ENCODE measurements around the gene SLC6A13.

SLC6A13 gene

GRCh38 chr12:179885-180284 is 82.8 kb downstream of the SLC6A13 start:
- Mint-ChIP-seq H3K4me1 (ENCODE audit: low read depth in 2 of 2) (peaks cover 7 to 11% of the 10 kb centered on the region in 2 donors), H3K4me3 (peak overlapping the region in 1 of 2 donors; percentile 28), H3K36me3 (ENCODE audit: insufficient read depth) (peaks cover 2% of the 10 kb centered on the region), H3K27ac (peak overlapping the region in 1 of 2 donors; percentile 11), H3K27me3 (peaks cover 31 to 69% of the 10 kb centered on the region in 2 donors), H3K9me3 (no peaks in the 10 kb centered on the region)
- DNase-seq (no peak), ATAC-seq (replicated peaks) (no peak)

GRCh38 chr12:179131-179884 is 83.3 kb downstream of the SLC6A13 start:
- peaks cover 7 to 9% of the 10 kb centered on the region in 2 donors for H3K4me1 Mint-ChIP-seq (ENCODE audit: low read depth in 2 of 2)
- no peak for DNase-seq
- H3K36me3 Mint-ChIP-seq (ENCODE audit: insufficient read depth): peaks cover 2% of the 10 kb centered on the region
- no peak overlapping the region for H3K27ac Mint-ChIP-seq
- H3K27me3 Mint-ChIP-seq: peaks cover 29 to 68% of the 10 kb centered on the region in 2 donors
- no peaks in the 10 kb centered on the region for H3K9me3 Mint-ChIP-seq
- H3K4me3 Mint-ChIP-seq: no peak overlapping the region
- ATAC-seq (replicated peaks): no peak

GRCh38 chr12:178829-179109 is 83.9 kb downstream of the SLC6A13 start:
- ATAC-seq (replicated peaks) (no peak), DNase-seq (no peak)
- peaks cover 2% of the 10 kb centered on the region for H3K36me3 Mint-ChIP-seq (ENCODE audit: insufficient read depth)
- H3K4me3 Mint-ChIP-seq: no peak overlapping the region
- H3K4me1 Mint-ChIP-seq (ENCODE audit: low read depth in 2 of 2): peaks cover 7 to 9% of the 10 kb centered on the region in 2 donors
- peaks cover 28 to 69% of the 10 kb centered on the region in 2 donors for H3K27me3 Mint-ChIP-seq
- H3K9me3 Mint-ChIP-seq: no peaks in the 10 kb centered on the region
- H3K27ac Mint-ChIP-seq: no peak overlapping the region

- H3K4me3 Mint-ChIP-seq: no peak overlapping the region
- H3K36me3 Mint-ChIP-seq (ENCODE audit: insufficient read depth): peaks cover 2% of the 10 kb centered on the region
- H3K4me1 Mint-ChIP-seq (ENCODE audit: low read depth in 2 of 2): peaks cover 7 to 9% of the 10 kb centered on the region in 2 donors
- H3K27ac Mint-ChIP-seq: no peak overlapping the region
- H3K9me3 Mint-ChIP-seq: no peaks in the 10 kb centered on the region
- no peak for ATAC-seq (replicated peaks)
- no peak for DNase-seq
- H3K27me3 Mint-ChIP-seq: peaks cover 22 to 69% of the 10 kb centered on the region in 2 donors
These were observed 84.4 kb downstream of the SLC6A13 start for GRCh38 chr12:177980-178828.

DNA sequence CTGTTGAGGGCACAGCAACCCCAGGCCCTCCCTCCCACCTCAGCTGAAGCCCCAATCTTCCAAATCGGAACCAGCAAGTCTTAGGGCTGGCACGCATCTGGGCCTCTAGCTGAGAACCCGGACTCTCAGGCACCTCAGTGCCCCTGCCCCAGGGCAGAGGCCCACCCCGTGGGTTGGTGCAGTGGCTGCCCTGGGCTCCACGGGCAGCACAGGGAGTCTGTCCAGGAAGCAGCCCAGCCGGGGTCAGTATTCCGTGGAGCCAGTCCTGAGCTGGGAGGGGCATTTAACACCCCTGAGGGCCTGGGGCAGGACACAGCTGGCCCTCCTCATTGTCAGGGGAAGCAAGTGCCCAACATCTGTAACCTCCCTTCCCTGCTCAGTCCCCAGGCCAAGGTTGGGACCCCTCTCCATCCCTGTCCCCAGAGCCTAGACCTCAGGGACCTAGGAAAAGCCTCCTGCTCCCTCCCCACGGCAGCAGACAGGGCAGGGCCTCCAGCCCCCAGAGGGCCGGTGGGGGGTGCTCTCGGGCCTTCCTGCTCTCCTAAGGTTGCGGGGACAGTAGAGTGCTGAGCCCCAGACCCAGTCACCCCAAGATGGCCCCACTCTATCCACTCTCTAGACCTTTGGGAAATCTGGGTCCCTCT is 85.2 kb downstream of the SLC6A13 start:
- DNase-seq: no peak
- no peak overlapping the region for H3K4me3 Mint-ChIP-seq
- no peaks in the 10 kb centered on the region for H3K9me3 Mint-ChIP-seq
- H3K27me3 Mint-ChIP-seq: peaks cover 27 to 71% of the 10 kb centered on the region in 2 donors
- ATAC-seq (replicated peaks): no peak
- no peak overlapping the region for H3K27ac Mint-ChIP-seq
- peaks cover 7 to 12% of the 10 kb centered on the region in 2 donors for H3K4me1 Mint-ChIP-seq (ENCODE audit: low read depth in 2 of 2)
- peaks cover 2% of the 10 kb centered on the region for H3K36me3 Mint-ChIP-seq (ENCODE audit: insufficient read depth)

GRCh38 chr12:176321-177181 is 86.1 kb downstream of the SLC6A13 start:
- H3K4me1 Mint-ChIP-seq (ENCODE audit: low read depth in 2 of 2): peaks cover 7 to 12% of the 10 kb centered on the region in 2 donors
- no peaks in the 10 kb centered on the region for H3K9me3 Mint-ChIP-seq
- DNase-seq (no peak), ATAC-seq (replicated peaks) (no peak)
- H3K27ac Mint-ChIP-seq: no peak overlapping the region
- peaks cover 2% of the 10 kb centered on the region for H3K36me3 Mint-ChIP-seq (ENCODE audit: insufficient read depth)
- peaks cover 32 to 71% of the 10 kb centered on the region in 2 donors for H3K27me3 Mint-ChIP-seq
- H3K4me3 Mint-ChIP-seq: no peak overlapping the region

- ATAC-seq (replicated peaks) (no peak), DNase-seq (no peak)
- H3K27me3 Mint-ChIP-seq: peaks cover 39 to 76% of the 10 kb centered on the region in 2 donors
- H3K27ac Mint-ChIP-seq: no peak overlapping the region
- H3K36me3 Mint-ChIP-seq (ENCODE audit: insufficient read depth): peaks cover 2% of the 10 kb centered on the region
- H3K4me3 Mint-ChIP-seq: no peak overlapping the region
- no peaks in the 10 kb centered on the region for H3K9me3 Mint-ChIP-seq
- peaks cover 7 to 12% of the 10 kb centered on the region in 2 donors for H3K4me1 Mint-ChIP-seq (ENCODE audit: low read depth in 2 of 2)
These were observed 86.9 kb downstream of the SLC6A13 start for GRCh38 chr12:175759-176158.

DNA sequence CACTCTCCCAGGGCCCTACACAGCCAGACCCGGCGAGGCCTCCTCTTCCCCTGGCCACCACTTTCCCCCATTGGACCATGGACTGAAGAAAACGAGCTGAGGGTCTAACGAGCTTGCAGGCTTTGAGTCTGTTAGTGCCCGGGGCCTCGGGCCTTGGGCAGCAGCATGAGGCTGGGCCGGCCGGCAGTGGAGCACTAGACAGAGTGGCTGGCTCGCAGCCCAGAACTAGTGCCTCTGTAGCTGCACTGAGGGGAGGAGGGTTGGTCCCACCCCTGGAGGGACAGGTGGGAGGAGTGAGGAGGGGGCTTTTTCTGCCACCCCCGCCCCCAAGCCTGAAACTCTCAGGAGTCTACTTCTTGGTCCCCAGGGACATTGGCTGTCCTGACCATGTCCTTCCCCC is 87.4 kb downstream of the SLC6A13 start:
- Mint-ChIP-seq H3K27me3 (peaks cover 39 to 79% of the 10 kb centered on the region in 2 donors), H3K9me3 (no peaks in the 10 kb centered on the region), H3K4me3 (no peak overlapping the region), H3K36me3 (ENCODE audit: insufficient read depth) (peaks cover 2% of the 10 kb centered on the region), H3K27ac (no peak overlapping the region), H3K4me1 (ENCODE audit: low read depth in 2 of 2) (peaks cover 5 to 9% of the 10 kb centered on the region in 2 donors)
- DNase-seq (no peak), ATAC-seq (replicated peaks) (no peak)

DNA sequence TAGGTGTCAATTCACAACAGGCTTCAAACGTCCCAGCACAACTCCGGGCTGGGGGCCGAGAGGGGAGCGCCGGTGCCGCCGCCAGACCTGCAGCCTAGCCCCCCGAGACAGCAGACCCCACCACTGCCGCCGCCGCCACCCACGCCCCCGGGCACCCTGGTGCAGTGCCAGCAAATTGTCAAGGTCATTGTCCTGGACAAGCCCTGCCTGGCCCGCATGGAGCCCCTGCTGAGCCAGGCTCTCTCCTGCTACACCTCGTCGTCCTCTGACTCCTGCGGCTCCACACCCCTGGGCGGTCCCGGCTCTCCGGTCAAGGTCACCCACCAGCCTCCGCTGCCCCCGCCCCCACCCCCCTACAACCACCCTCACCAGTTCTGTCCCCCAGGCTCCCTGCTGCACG is 88.0 kb downstream of the SLC6A13 start:
- no peaks in the 10 kb centered on the region for H3K36me3 Mint-ChIP-seq (ENCODE audit: insufficient read depth)
- no peak overlapping the region for H3K4me3 Mint-ChIP-seq
- peaks cover 0 to 9% of the 10 kb centered on the region in 2 donors for H3K4me1 Mint-ChIP-seq (ENCODE audit: low read depth in 2 of 2)

DNA sequence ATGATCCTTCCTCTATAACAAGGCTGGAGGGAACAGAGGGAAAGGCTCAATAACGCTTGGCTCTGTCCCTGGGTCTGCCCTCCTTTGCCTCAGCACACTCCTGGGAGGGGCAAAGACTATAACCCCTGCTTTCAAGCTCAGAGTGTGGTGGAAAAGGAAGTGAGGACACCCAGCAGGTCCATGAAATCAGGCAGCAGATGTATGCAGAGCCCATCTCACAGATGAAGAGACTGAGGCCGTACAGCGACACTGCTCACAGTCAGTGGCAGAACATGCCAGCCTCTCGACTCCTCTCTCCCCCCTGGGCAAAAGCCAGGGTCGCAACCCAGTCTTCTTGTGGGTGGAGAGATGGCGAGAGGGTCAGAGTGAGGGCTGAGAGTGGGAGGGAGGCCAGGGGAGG is 88.5 kb downstream of the SLC6A13 start:
- Mint-ChIP-seq H3K9me3 (no peaks in the 10 kb centered on the region), H3K27me3 (peaks cover 44 to 79% of the 10 kb centered on the region in 2 donors), H3K27ac (no peak overlapping the region), H3K4me1 (ENCODE audit: low read depth in 2 of 2) (peaks cover 0 to 14% of the 10 kb centered on the region in 2 donors), H3K36me3 (ENCODE audit: insufficient read depth) (peaks cover under 1% of the 10 kb centered on the region), H3K4me3 (no peak overlapping the region)
- DNase-seq (no peak), ATAC-seq (replicated peaks) (no peak)

More for the DNA sequence above, 88.0 kb downstream of the SLC6A13 start:
- ATAC-seq (replicated peaks): no peak
- no peak for DNase-seq
- H3K27me3 Mint-ChIP-seq: peaks cover 40 to 79% of the 10 kb centered on the region in 2 donors
- H3K9me3 Mint-ChIP-seq: no peaks in the 10 kb centered on the region
- no peak overlapping the region for H3K27ac Mint-ChIP-seq

- ATAC-seq (replicated peaks) (no peak), DNase-seq (no peak)
- no peak overlapping the region for H3K27ac Mint-ChIP-seq
- H3K36me3 Mint-ChIP-seq (ENCODE audit: insufficient read depth): peaks cover 2% of the 10 kb centered on the region
- H3K9me3 Mint-ChIP-seq: no peaks in the 10 kb centered on the region
- H3K4me1 Mint-ChIP-seq (ENCODE audit: low read depth in 2 of 2): peaks cover 0 to 15% of the 10 kb centered on the region in 2 donors
- peaks cover 40 to 75% of the 10 kb centered on the region in 2 donors for H3K27me3 Mint-ChIP-seq
- no peak overlapping the region for H3K4me3 Mint-ChIP-seq
These were observed 89.9 kb downstream of the SLC6A13 start for GRCh38 chr12:172732-173161.

DNA sequence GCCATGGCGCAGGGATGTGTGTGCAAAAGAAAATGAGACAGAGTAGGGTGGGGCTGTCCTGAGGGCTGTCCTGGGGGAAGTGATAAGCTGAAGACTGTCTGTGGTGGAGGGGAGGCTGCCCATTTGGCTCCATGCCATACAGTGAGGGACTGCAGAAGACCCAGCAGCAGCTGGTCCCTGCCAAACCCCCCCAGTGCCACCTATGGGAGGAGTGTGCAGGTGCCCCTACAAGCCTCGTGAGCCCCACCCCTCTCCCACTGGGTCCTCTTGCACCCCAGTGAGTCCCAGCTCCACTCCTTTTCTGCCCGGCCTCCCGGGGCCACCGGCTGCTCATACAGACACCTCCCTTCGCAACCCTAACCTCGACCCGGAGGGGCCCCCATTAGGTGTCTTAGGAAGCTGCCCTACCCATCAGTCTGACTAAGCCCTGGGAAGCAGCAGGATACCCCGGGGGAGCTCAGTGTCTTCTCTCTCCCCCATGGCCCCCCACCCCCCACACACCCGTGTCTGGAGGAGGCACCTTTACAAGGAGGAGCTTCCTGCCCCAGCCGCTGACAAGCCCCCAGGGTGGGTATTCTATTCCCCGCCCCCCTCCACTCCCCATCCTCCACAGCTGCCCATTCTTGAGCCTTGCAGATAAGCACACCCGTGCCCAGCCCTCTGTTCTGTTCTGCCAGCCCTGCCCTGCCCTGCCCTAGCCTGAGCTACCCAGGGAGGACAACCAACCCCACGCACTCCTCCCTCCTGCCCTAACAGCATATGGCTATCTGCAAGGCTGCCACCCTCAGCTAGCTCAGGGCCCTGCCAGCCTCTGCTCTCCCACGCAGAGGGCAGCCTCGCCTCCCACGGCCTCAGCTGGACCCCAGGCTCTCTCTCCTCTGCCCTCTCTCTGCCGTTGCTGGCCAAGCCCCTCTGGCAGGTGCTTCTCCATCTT is 90.6 kb downstream of the SLC6A13 start:
- Mint-ChIP-seq H3K36me3 (ENCODE audit: insufficient read depth) (peaks cover 2% of the 10 kb centered on the region), H3K27ac (no peak overlapping the region), H3K4me3 (no peak overlapping the region), H3K4me1 (ENCODE audit: low read depth in 2 of 2) (peaks cover 0 to 15% of the 10 kb centered on the region in 2 donors), H3K27me3 (peaks cover 45 to 78% of the 10 kb centered on the region in 2 donors), H3K9me3 (no peaks in the 10 kb centered on the region)
- ATAC-seq (replicated peaks) (no peak), DNase-seq (no peak)
